HG03064 (cell line): ENCODE results near the gene TSHZ3.

Experiments
- ATAC-seq: cut with Tn5 transposase; IDR thresholded peaks from one replicate; pipeline ENCODE4 v1.9.1; 2021; ENCODE audit warnings: low read depth; ENCODE audit not compliant: unreplicated experiment

The TSHZ3 gene

GRCh38 chr19:31354799-31355664 is 5.8 kb upstream of the TSHZ3 start:
- ATAC-seq = no peak

DNA sequence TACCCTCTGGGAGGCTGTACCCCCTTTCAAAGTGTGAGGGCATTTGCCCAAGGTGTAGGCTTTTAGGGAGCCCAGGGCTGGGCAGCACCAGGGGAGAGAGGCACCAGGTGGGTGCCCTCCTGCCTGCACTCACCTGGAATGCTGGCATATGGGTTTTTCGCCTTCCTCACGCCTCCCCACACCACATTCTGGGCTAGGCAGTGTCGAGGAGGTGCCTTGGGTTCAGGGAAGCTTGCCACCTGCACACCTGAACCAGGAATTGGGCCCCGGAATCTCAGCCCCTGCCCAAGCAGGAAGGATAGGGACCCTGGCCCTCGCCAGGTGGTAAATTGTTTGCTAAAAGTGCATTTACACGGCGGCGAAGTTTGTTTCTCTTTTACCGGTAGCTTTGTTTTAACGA is 5.1 kb upstream of the TSHZ3 start:
- no peak for ATAC-seq

DNA sequence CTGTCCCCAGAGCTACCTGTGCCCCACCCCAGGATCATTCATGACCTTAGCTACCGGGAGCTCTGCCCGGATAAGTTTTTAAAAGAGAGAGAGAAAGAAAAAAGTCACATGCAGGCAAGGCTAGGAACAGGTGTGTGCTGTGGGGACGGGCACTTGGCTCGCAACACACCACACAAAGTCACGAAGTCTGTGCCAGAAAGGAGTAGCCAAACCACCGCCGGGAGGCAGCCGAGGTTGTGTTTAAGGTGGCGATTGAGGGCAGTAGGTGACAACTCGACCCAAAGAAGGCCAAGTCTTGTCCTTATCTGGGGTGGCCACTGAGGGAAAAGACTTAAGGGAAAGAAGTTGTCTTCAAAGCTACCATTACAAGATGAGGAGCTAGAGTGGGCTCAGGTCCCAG is 4.6 kb upstream of the TSHZ3 start:
- no peak for ATAC-seq

- ATAC-seq = no peak
Measured at GRCh38 chr19:31352782-31353651, 3.8 kb upstream of the TSHZ3 start.

DNA sequence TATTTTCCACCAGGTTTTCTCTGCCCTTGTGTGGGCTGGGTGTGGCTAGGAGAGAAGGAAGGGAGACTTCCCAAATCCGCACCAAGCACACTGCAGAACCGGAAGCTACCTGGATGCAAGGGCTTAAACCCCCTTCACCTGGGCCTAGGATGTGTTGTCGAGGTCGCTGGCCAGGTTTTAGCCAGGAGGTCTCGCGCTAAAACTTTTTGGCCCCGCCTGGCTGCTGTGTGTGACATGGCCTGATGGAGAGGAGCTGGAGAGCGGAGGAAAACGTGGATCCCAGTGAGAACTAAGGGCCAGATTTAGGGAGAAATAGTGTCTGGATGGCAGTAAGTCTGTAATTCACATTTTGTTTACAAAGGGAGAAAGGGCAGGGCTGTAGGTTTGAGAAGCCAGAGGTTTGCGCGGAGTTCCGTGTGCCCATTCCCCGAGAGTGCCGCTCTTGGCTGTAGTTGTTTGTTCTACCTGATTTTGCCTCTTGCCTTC is 3.1 kb upstream of the TSHZ3 start:
- no peak for ATAC-seq

DNA sequence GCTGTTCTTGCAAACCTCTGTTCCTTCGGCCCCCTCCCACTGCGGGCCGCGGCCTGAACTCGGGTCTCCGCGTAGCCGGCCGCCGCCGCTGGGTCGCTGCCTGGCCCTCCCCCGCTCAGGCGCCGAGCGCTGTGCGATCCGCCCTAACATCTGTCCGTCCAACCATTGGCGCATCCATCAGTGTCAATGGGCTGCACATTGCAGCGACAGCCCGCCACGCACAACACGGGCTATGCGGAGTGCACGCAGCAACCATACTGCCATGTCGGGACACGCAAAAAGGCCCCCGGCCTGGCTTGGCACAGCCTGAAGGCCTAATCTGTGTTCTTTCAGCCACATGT is 2.6 kb upstream of the TSHZ3 start:
- no peak for ATAC-seq

GRCh38 chr19:31351056-31351854 is 2.0 kb upstream of the TSHZ3 start:
- ATAC-seq = no peak

GRCh38 chr19:31350693-31351055 is 1.4 kb upstream of the TSHZ3 start:
- ATAC-seq = no peak

- ATAC-seq = no peak
Measured at GRCh38 chr19:31350033-31350692, 927 bp upstream of the TSHZ3 start.

DNA sequence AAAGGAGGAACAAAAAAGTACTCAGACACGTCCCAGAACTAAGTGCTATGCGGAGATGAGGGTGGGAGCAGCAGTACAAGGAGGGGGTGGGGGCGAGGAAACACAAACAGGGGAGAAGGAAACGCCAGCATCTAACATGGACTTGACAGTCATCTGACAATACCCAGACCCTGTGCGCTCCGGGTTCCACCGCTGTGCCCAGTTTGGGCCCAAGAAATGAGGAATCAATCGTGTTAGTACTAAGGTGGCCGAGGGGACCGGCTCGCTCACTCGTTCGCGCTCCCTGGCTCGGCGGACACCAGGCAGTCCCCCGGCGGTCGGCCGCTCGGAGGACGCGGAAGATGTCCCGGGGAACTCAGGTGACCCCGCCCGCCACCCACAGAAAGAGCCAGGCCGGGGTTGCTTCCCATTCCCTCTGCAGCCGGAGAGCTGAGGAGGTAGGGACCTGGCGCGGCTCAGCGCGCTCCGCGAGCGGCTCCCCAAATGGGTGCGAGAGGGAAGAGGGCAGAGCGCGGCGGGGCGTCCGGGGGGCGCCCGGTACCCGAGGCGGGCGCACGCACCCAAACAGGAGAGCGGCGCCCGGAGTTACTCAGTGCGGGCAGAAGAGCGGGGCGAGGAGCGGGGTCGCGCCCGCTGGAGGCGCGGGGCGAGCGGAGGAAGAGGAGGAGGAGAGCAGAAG is 616 bp downstream of the TSHZ3 start:
- no peak for ATAC-seq

- no peak for ATAC-seq
Measured at GRCh38 chr19:31347828-31348392, 1.3 kb downstream of the TSHZ3 start.

DNA sequence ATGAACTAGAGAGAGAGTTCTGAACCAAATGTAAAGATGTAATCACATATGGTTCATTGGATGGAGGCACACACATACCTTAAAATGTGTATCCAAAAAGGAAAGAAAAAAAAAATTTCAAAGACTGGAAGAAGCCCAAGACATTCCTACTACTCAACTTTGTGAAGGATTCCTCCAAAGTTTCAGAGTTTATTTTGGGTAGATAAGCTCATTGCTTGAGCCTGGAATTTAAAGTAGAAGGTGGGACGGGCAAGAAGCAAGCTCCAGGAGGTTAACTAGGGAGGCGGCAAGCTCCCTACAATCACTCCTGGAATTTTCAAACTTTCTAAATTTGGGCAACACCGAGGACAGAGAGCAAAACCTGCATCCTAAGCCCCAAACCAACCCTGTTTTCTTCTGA is 1.9 kb downstream of the TSHZ3 start:
- no peak for ATAC-seq

GRCh38 chr19:31346184-31347059 is 2.8 kb downstream of the TSHZ3 start:
- ATAC-seq = no peak

DNA sequence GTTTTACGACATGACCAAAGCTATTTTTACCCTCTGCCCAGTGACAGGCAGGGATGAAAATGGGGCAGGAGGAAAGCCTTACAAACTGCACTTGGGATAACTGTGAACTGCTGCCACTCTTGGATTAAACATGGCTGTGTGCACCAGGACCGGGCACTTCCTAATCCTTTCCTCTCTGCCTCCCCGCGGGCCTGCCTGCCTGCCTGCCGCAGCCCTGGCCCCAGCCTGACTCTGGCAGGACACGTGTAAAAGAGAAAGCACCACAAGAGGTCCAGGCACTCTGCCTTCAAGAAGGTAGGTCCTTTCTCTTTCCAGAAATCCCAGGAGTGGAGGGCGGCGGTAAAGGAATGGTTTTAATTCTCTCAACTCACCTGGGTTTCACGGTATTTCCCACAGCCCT is 4.8 kb downstream of the TSHZ3 start:
- no peak for ATAC-seq

GRCh38 chr19:31342926-31343325 is 6.3 kb downstream of the TSHZ3 start:
- ATAC-seq = no peak

DNA sequence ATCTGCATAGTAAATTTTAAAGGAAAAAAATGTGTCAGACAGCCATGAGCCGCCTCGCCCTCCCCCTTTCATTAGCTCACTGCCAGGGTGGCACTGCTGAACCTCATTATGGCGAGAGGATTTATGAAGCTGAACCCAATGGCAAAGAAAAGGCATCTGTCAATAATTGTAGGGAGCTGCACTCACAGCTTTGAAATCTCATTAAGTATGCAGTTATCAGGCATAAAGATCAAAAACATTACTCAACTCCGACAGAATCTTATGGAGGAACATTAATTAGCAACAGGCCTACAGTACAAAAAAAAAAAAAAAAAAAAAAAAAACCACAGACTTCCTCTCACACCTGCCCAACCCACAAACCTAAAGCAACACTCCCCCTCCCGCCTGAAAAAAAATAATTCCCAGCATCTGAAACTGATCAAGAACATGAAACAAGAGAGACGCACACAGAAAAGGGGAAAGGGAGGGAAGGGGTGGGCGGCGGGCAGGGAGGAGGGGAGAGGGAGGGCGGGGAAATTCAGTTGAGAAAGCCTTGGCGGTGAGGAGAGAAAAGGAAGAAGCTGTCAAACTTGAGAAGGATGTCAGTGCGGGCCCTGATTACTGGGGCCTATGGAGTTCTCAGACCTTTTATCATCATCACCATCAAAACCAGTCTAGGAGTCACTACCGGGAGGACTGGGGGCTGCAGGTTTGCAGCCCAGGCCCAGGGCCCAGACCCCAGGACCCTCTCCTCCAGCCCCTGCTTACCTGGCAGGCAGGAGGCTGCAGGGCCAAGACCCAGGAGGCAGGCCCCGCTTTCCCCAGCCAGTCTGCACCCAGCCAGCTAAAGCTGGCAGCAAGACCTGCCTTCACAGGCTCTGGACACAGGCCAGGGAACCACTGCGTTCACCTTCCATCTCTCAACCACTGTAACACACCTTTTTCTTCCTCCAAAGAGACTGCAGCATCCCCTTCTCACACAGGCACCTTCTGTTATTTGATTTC is 8.9 kb downstream of the TSHZ3 start:
- no peak for ATAC-seq

- no peak for ATAC-seq
Measured at GRCh38 chr19:31339411-31339810, 9.8 kb downstream of the TSHZ3 start.
